H1 (cell line): ENCODE results near the gene GNAI2. TPM values are rescaled to one million over a fixed set of nuclear protein-coding genes. Genes with fewer than 3 reads are reported as not detected.
A peak's percentile ranks its signal among the peaks of the same experiment; 100 is the strongest.

Experiments used
- CTCF ChIA-PET: fragments of 300-600 bp; sonication (Branson Sonifier 250); formaldehyde crosslinking; loops from one replicate; lab custom pipeline; 2021; ENCODE audit not compliant: partially characterized antibody; lab: Charles Lee
- POLR2A ChIA-PET: fragments of 300-600 bp; sonication (Branson Sonifier 250); formaldehyde crosslinking; loops from one replicate; lab custom pipeline; 2021; ENCODE audit warnings: inconsistent platforms; ENCODE audit not compliant: partially characterized antibody; lab: Charles Lee
- DNase-seq, 2 experiments: peaks; one replicate each; pipeline versions ENCODE4 v3.0.0 to v3.0.0-alpha.2; 2010 to 2022; ENCODE audit warnings: low spot score in 2 of 2, low read depth in 1 of 2, mixed read lengths in 1 of 2
- FAIRE-seq: peaks from 2 replicates; lab custom pipeline; 2011; peaks lifted over from hg19 to GRCh38; lab: Jason Lieb, UNC
- H2AFZ ChIP-seq: 2 replicates; pipeline ENCODE4 v1.8.1; 2012; ENCODE audit warnings: low read length, inconsistent platforms
- H2AK5ac ChIP-seq: 2 replicates; pipeline ENCODE4 v1.6.1; 2013; ENCODE audit warnings: low read depth, low read length
- H2BK120ac ChIP-seq: replicated peaks from 2 replicates; pipeline ENCODE3; 2013; ENCODE audit warnings: low read depth, low read length, inconsistent platforms
- H2BK12ac ChIP-seq: 2 replicates; pipeline ENCODE4 v1.6.1; 2013; ENCODE audit warnings: low read depth, low read length
- H2BK15ac ChIP-seq: 2 replicates; pipeline ENCODE4 v1.6.1; 2013; ENCODE audit warnings: low read length
- H2BK20ac ChIP-seq: 2 replicates; pipeline ENCODE4 v1.6.1; 2013; ENCODE audit warnings: low read length
- H2BK5ac ChIP-seq: 2 replicates; pipeline ENCODE4 v1.6.1; 2013; ENCODE audit warnings: low read depth, low read length
- H3K14ac ChIP-seq: 2 replicates; pipeline ENCODE4 v1.6.1; 2013; ENCODE audit warnings: inconsistent platforms; ENCODE audit not compliant: insufficient read length
- H3K18ac ChIP-seq: 2 replicates; pipeline ENCODE4 v1.6.1; 2013; ENCODE audit warnings: low read length; ENCODE audit errors: extremely low read depth
- H3K23ac ChIP-seq: 2 replicates; pipeline ENCODE4 v1.6.1; 2013; ENCODE audit warnings: inconsistent platforms; ENCODE audit not compliant: insufficient read length
- H3K23me2 ChIP-seq: 2 replicates; pipeline ENCODE4 v1.6.1; 2013; ENCODE audit warnings: low read depth, low read length
- H3K27ac ChIP-seq: 2 replicates; pipeline ENCODE4 v1.6.1; 2011; ENCODE audit warnings: low read depth, low read length, inconsistent platforms
- H3K27me3 ChIP-seq, 4 experiments: replicated peaks in 1 of 4; 1 replicate in 1 of 4; 2 replicates in 3 of 4; pipeline versions ENCODE4 v1.6.1 to v1.8.1; 2011 to 2013; ENCODE audit warnings: low read length in 3 of 4, mild to moderate bottlenecking in 3 of 4, inconsistent platforms in 2 of 4, mixed read lengths in 2 of 4, moderate library complexity in 1 of 4; ENCODE audit not compliant: control insufficient read depth in 3 of 4, insufficient read depth in 3 of 4; ENCODE audit errors: extremely low read depth in 1 of 4
- H3K36me3 ChIP-seq, 4 experiments: 2 replicates each; pipeline versions ENCODE4 v1.6.1 to v1.8.1; 2011 to 2013; ENCODE audit warnings: mild to moderate bottlenecking in 4 of 4, low read length in 3 of 4, moderate library complexity in 2 of 4, control low read depth in 1 of 4, inconsistent platforms in 1 of 4; ENCODE audit not compliant: insufficient read depth in 4 of 4, control insufficient read depth in 2 of 4
- H3K4ac ChIP-seq: replicated peaks from 2 replicates; pipeline ENCODE3; 2013; ENCODE audit warnings: low read length, low read depth, mixed read lengths, inconsistent platforms; ENCODE audit not compliant: insufficient read length
- H3K4me1 ChIP-seq, 4 experiments: replicated peaks in 1 of 4; 1 replicate in 1 of 4; 2 replicates in 3 of 4; pipeline versions ENCODE4 v1.6.1 to v1.8.1; 2011 to 2013; ENCODE audit warnings: low read length in 3 of 4, inconsistent platforms in 2 of 4, mixed read lengths in 1 of 4; ENCODE audit not compliant: insufficient read depth in 4 of 4, control insufficient read depth in 3 of 4
- H3K4me2 ChIP-seq, 2 experiments: 2 replicates each; pipeline versions ENCODE4 v1.6.1 to v1.8.1; 2011 to 2013; ENCODE audit warnings: low read depth in 2 of 2, low read length in 2 of 2, control low read depth in 1 of 2, inconsistent platforms in 1 of 2, mild to moderate bottlenecking in 1 of 2; ENCODE audit not compliant: insufficient read depth in 1 of 2
- H3K4me3 ChIP-seq, 4 experiments: fragments of 200-600, 300-600 bp in 1 of 4; sonication (generic), shearing (Covaris generic), sonication (Bioruptor Twin) in 1 of 4; 2 replicates each; pipeline versions ENCODE4 v1.5.1 to v1.8.1; 2011 to 2016; ENCODE audit warnings: low read length in 4 of 4, low read depth in 3 of 4, control low read depth in 2 of 4, inconsistent platforms in 2 of 4, mild to moderate bottlenecking in 2 of 4, mixed read lengths in 1 of 4, moderate library complexity in 1 of 4; ENCODE audit not compliant: insufficient read depth in 2 of 4; ENCODE audit errors: extremely low read depth in 1 of 4
- H3K56ac ChIP-seq: replicated peaks from 2 replicates; pipeline ENCODE3; 2013; ENCODE audit warnings: low read depth, mild to moderate bottlenecking, mixed read lengths, low read length, inconsistent platforms; ENCODE audit not compliant: insufficient read length
- H3K79me1 ChIP-seq: 2 replicates; pipeline ENCODE4 v1.6.1; 2013; ENCODE audit warnings: low read depth, low read length, control low read depth
- H3K79me2 ChIP-seq, 2 experiments: 2 replicates each; pipeline versions ENCODE4 v1.6.1 to v1.8.1; 2012 to 2013; ENCODE audit warnings: low read length in 2 of 2, mild to moderate bottlenecking in 2 of 2, inconsistent platforms in 1 of 2; ENCODE audit not compliant: insufficient read depth in 2 of 2, control insufficient read depth in 1 of 2
- H3K9ac ChIP-seq, 4 experiments: replicated peaks in 1 of 4; 1 replicate in 1 of 4; 2 replicates in 3 of 4; pipeline versions ENCODE4 v1.6.1 to v1.8.1; 2011 to 2013; ENCODE audit warnings: low read depth in 3 of 4, low read length in 3 of 4, control low read depth in 2 of 4, mild to moderate bottlenecking in 2 of 4, moderate library complexity in 2 of 4, inconsistent platforms in 1 of 4; ENCODE audit errors: extremely low read depth in 1 of 4
- H3K9me3 ChIP-seq, 2 experiments: 2 replicates each; pipeline versions ENCODE4 v1.6.1 to v1.8.1; 2012 to 2013; ENCODE audit warnings: mild to moderate bottlenecking in 2 of 2, moderate library complexity in 2 of 2, control low read depth in 1 of 2, inconsistent platforms in 1 of 2, low read depth in 1 of 2, low read length in 1 of 2, mixed read lengths in 1 of 2; ENCODE audit not compliant: insufficient read depth in 2 of 2
- H4K20me1 ChIP-seq, 2 experiments: replicated peaks in 1 of 2; 2 replicates each; pipeline versions ENCODE3 to v1.8.1; 2011 to 2013; ENCODE audit warnings: inconsistent platforms in 2 of 2, low read length in 2 of 2, mild to moderate bottlenecking in 1 of 2; ENCODE audit not compliant: insufficient read depth in 2 of 2, control insufficient read depth in 1 of 2
- H4K5ac ChIP-seq: 2 replicates; pipeline ENCODE4 v1.6.1; 2013; ENCODE audit warnings: low read length, low read depth, mixed read lengths, inconsistent platforms; ENCODE audit not compliant: insufficient read length
- H4K8ac ChIP-seq: 2 replicates; pipeline ENCODE4 v1.8.0; 2013; ENCODE audit warnings: mild to moderate bottlenecking, moderate library complexity, low read length, inconsistent platforms; ENCODE audit not compliant: insufficient read depth; ENCODE audit errors: extremely low read depth
- H4K91ac ChIP-seq: replicated peaks from 2 replicates; pipeline ENCODE3; 2013; ENCODE audit warnings: low read length, mixed read lengths, inconsistent platforms; ENCODE audit not compliant: insufficient read length
- ASH2L ChIP-seq: fragments of 200-600, 300-600 bp; sonication (generic); IDR thresholded peaks from one replicate; pipeline ENCODE4 v1.7.1; 2017; ENCODE audit warnings: low read length
- BCL11A ChIP-seq, 2 experiments: IDR thresholded peaks; one replicate each; pipeline ENCODE4 v1.6.1; 2011; ENCODE audit warnings: low read depth in 2 of 2, low read length in 2 of 2, mild to moderate bottlenecking in 2 of 2
- CEBPB ChIP-seq: IDR thresholded peaks from 2 replicates; pipeline ENCODE4 v1.6.1; 2012; ENCODE audit warnings: low read depth, low read length
- EGR1 ChIP-seq: IDR thresholded peaks from 2 replicates; pipeline ENCODE4 v1.6.1; 2011; ENCODE audit warnings: low read depth, low read length, borderline replicate concordance
- RXRA ChIP-seq: IDR thresholded peaks from 2 replicates; pipeline ENCODE4 v1.6.1; 2011; ENCODE audit warnings: low read depth, mild to moderate bottlenecking, low read length, moderate library complexity; ENCODE audit not compliant: insufficient read depth
- SRF ChIP-seq: IDR thresholded peaks from 2 replicates; pipeline ENCODE4 v1.6.1; 2011; ENCODE audit warnings: mild to moderate bottlenecking, low read depth, low read length, moderate library complexity
- WGBS, 2 experiments: shearing (Covaris generic) in 1 of 2; methylation state at CpG; one replicate each; pipeline versions ENCODE4 v1.1.6 to v1.1.7; 2013 to 2015; ENCODE audit warnings: low lambda C conversion rate in 2 of 2, mixed read lengths in 2 of 2, inconsistent platforms in 1 of 2, low coverage in 1 of 2, missing lambda C conversion rate in 1 of 2; ENCODE audit not compliant: insufficient replicate concordance in 2 of 2, insufficient coverage in 1 of 2, insufficient read length in 1 of 2; ENCODE audit errors: extremely low coverage in 1 of 2, missing lambda C conversion rate in 1 of 2; 5-methylcytosine and 5-hydroxymethylcytosine counted together
- polyA plus RNA-seq, 7 experiments: library from polyadenylated mRNA; depleted of rRNA in 3 of 7; stranded (reverse) in 5 of 7; unstranded in 2 of 7; fragments of >200 nt in 5 of 7; fragments of 200-250 nt in 2 of 7; gene quantifications; 1 replicate in 5 of 7; 2 replicates in 1 of 7; 4 replicates in 1 of 7; pipeline versions ENCODE4 v1.2.1 to v1.2.3, GENCODE V29; 2011 to 2013; ENCODE audit warnings: missing spikeins in 2 of 7, mixed read lengths in 2 of 7
- total RNA-seq: library from RNA; stranded (reverse); fragmentation: NEBNext Ultra II Directional; extraction: Animal tissue kit (Norgen Biotek cat#: 25700); gene quantifications from 2 replicates; pipeline ENCODE4 v1.2.1, GENCODE V29; 2021

GNAI2 gene
- total and polyA plus RNA-seq, 2 of the 8 experiments (the other 6 are each of a cell fraction or from before 2014, with no cell fraction given): 168 to 539 TPM

GRCh38 chr3:50212971-50213370, 23.0 kb upstream of the GNAI2 start:
- Histone ChIP-seq H3K14ac (no peak overlapping the region), H2BK12ac (no peak overlapping the region), H2BK5ac (no peak overlapping the region), H2AFZ (no peak overlapping the region), H3K27ac (no peak overlapping the region), H4K8ac (peak overlapping the region; percentile 23; the same call in 1 of the 2 replicates), H3K4me1 (peaks cover 0 to 23% (median 10%) of the 10 kb centered on the region in 4 experiments; a peak in 5 of 7 replicates), H3K9me3 (no peaks in the 10 kb centered on the region), H3K4ac (no peak overlapping the region), H3K23ac (no peak overlapping the region), H3K9ac (no peak overlapping the region), H2BK20ac (no peak overlapping the region), H3K18ac (no peak overlapping the region), H4K20me1 (no peaks in the 10 kb centered on the region), H3K56ac (no peak overlapping the region), H3K4me3 (no peak overlapping the region), H4K5ac (no peak overlapping the region), H3K4me2 (no peak overlapping the region), H3K27me3 (peaks cover 0 to 3% (median 0%) of the 10 kb centered on the region in 4 experiments; a peak in 2 of 7 replicates), H3K79me2 (no peaks in the 10 kb centered on the region), H3K23me2 (no peaks in the 10 kb centered on the region), H2AK5ac (no peak overlapping the region), H3K36me3 (no peaks in the 10 kb centered on the region), H2BK120ac (no peak overlapping the region), H2BK15ac (0 out of 2 replicates have a peak overlapping the region, but pooled peaks have one; percentile 61), H4K91ac (no peak overlapping the region), H3K79me1 (no peaks in the 10 kb centered on the region)
- no peak for DNase-seq
- CTCF ChIA-PET: interaction anchor here (0.8 to 48.1 kb wide), 10 partner anchors 7 to 222 kb away, joined by 3 to 2149 read pairs (median 10); partner anchors contain the start of genes GNAI2, GNAT1, LSMEM2 and SEMA3B
- WGBS, 2 experiments: 83% methylated on average over 2 of the region's 3 CpGs; no CpG with 5 or more reads in 1 of the 2 experiments
- no peak for FAIRE-seq
- no peak for TF ChIP-seq EGR1
- TF ChIP-seq CEBPB: no peak
- TF ChIP-seq BCL11A (IDR thresholded peaks at IDR 0.05; ENCODE audit: low read depth in 2 of 2, low read length in 2 of 2): no peak
- no peak for TF ChIP-seq ASH2L
- no peak for TF ChIP-seq SRF
- no peak for TF ChIP-seq RXRA
- POLR2A ChIA-PET: interaction anchor here (1.2 kb wide), 1 partner anchor 9 kb away, joined by 3 read pairs; no protein-coding TSS in a partner anchor
